ENCODE results near the gene NR1D1.
A peak's percentile ranks its signal among the peaks of the same experiment; 100 is the strongest.

Gene NR1D1

GRCh38 chr17:40064971-40065768 lies 35.2 kb downstream of the NR1D1 start:
- no peak for TF ChIP-seq POLR2AphosphoS5 (IDR thresholded peaks at IDR 0.05; ENCODE audit: low read depth, low read length)
- TF ChIP-seq POLR2A (IDR thresholded peaks at IDR 0.05; ENCODE audit: low read depth, low read length) = no peak
- no peak for TF ChIP-seq TAF1 (IDR thresholded peaks at IDR 0.05; ENCODE audit: borderline replicate concordance, low read depth, low read length)
- no peak for DNase-seq (ENCODE audit: insufficient read length)
- no peak for FAIRE-seq

- FAIRE-seq (no peak), DNase-seq (ENCODE audit: insufficient read length) (no peak)
- TF ChIP-seq TAF1 (IDR thresholded peaks at IDR 0.05; ENCODE audit: borderline replicate concordance, low read depth, low read length) (no peak), POLR2A (IDR thresholded peaks at IDR 0.05; ENCODE audit: low read depth, low read length) (no peak), POLR2AphosphoS5 (IDR thresholded peaks at IDR 0.05; ENCODE audit: low read depth, low read length) (no peak)
Observed at GRCh38 chr17:40063901-40064531, 36.4 kb downstream of the NR1D1 start.

DNA sequence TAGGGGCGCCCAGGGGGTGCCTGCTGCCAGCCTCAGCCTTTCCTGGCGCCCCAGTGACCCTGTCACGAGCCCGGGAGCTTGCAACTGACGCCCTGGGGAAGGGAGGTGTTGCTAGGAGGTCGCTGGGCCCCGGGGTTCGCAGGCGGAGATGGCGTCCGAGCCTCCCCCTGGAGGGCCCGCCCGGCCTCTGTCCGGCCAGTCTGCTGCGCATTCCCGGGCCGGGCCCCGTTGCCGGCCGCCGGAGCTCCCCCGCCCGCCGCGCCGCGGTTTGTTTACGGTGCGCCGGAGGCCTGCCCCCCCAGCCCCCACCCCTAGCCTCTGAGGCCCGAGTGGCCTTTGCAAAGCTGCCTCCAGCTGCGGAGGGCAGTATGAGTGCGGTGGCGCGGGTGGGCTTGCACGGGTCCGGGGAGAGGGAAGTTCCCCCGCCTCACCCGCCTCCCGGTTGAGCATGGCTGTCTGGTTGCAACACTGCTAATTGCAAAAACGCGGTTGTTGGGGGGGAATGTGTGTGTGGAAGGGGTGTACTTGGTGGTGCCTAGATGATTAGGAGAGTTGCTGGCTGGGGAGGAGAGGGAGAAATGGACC lies 37.1 kb downstream of the NR1D1 start:
- no peak for DNase-seq (ENCODE audit: insufficient read length)
- TF ChIP-seq POLR2A (IDR thresholded peaks at IDR 0.05; ENCODE audit: low read depth, low read length) (no peak), TAF1 (IDR thresholded peaks at IDR 0.05; ENCODE audit: borderline replicate concordance, low read depth, low read length) (no peak), POLR2AphosphoS5 (IDR thresholded peaks at IDR 0.05; ENCODE audit: low read depth, low read length) (no peak)
- peak; percentile 38 for FAIRE-seq

GRCh38 chr17:40062329-40063186 lies 37.8 kb downstream of the NR1D1 start, which contains the start of gene THRA:
Gene THRA (plus strand): TSS chr17:40062965. CDS start chr17:40074489, 11,524 bp downstream.
- DNase-seq (ENCODE audit: insufficient read length) (peak; percentile 84), FAIRE-seq (peak; percentile 38)
- TF ChIP-seq TAF1 (IDR thresholded peaks at IDR 0.05; ENCODE audit: borderline replicate concordance, low read depth, low read length) (no peak), POLR2AphosphoS5 (IDR thresholded peaks at IDR 0.05; ENCODE audit: low read depth, low read length) (no peak), POLR2A (IDR thresholded peaks at IDR 0.05; ENCODE audit: low read depth, low read length) (no peak)

DNA sequence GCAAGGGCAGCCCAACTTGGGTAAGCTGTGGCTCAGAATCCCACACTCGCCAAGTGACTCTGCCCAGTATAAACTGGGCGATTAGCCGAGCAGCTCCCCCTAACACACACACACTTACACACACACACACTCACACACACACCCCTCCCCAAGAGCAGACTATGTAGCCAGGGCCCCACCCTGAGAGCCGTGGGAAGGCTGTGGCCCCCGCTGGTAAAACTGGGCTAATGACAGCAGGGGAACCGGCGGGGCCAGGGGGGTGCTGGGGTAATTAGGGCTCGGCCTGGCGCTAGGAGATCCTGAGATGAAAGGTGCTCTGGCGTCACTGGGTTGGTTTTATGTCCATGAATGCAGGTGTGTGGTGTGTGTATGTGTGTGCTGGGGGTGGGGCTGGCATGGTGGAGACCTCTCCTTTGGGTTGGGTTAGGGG lies 38.8 kb downstream of the NR1D1 start:
- DNase-seq (ENCODE audit: insufficient read length) (no peak), FAIRE-seq (no peak)
- TF ChIP-seq TAF1 (IDR thresholded peaks at IDR 0.05; ENCODE audit: borderline replicate concordance, low read depth, low read length) (no peak), POLR2AphosphoS5 (IDR thresholded peaks at IDR 0.05; ENCODE audit: low read depth, low read length) (no peak), POLR2A (IDR thresholded peaks at IDR 0.05; ENCODE audit: low read depth, low read length) (no peak)

- DNase-seq (ENCODE audit: insufficient read length) (no peak), FAIRE-seq (no peak)
Observed at GRCh38 chr17:40060887-40061608, 39.3 kb downstream of the NR1D1 start.

GRCh38 chr17:40059729-40060475 lies 40.5 kb downstream of the NR1D1 start:
- FAIRE-seq = no peak
- no peak for DNase-seq (ENCODE audit: insufficient read length)
- TF ChIP-seq POLR2AphosphoS5 (IDR thresholded peaks at IDR 0.05; ENCODE audit: low read depth, low read length) (no peak), TAF1 (IDR thresholded peaks at IDR 0.05; ENCODE audit: borderline replicate concordance, low read depth, low read length) (no peak), POLR2A (IDR thresholded peaks at IDR 0.05; ENCODE audit: low read depth, low read length) (no peak)

More at GRCh38 chr17:40060887-40061608, 39.3 kb downstream of the NR1D1 start:
- no peak for TF ChIP-seq POLR2A (IDR thresholded peaks at IDR 0.05; ENCODE audit: low read depth, low read length)

- DNase-seq (ENCODE audit: insufficient read length) = no peak
- FAIRE-seq = no peak
- no peak for TF ChIP-seq POLR2AphosphoS5 (IDR thresholded peaks at IDR 0.05; ENCODE audit: low read depth, low read length)
- TF ChIP-seq POLR2A (IDR thresholded peaks at IDR 0.05; ENCODE audit: low read depth, low read length) = no peak
Observed at GRCh38 chr17:40058865-40059264, 41.5 kb downstream of the NR1D1 start.

- DNase-seq (ENCODE audit: insufficient read length) (no peak), FAIRE-seq (no peak)
- TF ChIP-seq POLR2AphosphoS5 (IDR thresholded peaks at IDR 0.05; ENCODE audit: low read depth, low read length) = no peak
- TF ChIP-seq TAF1 (IDR thresholded peaks at IDR 0.05; ENCODE audit: borderline replicate concordance, low read depth, low read length) = no peak
- TF ChIP-seq POLR2A (IDR thresholded peaks at IDR 0.05; ENCODE audit: low read depth, low read length) = no peak
Observed at GRCh38 chr17:40058186-40058784, 42.1 kb downstream of the NR1D1 start.
